Measurements from ENCODE around the gene F7.
"Not testable (repeated sequence)": the region's sequence is repeated elsewhere in the genome, so short reads cannot be mapped to it uniquely, and the experiment has no call there.

The F7 gene

DNA sequence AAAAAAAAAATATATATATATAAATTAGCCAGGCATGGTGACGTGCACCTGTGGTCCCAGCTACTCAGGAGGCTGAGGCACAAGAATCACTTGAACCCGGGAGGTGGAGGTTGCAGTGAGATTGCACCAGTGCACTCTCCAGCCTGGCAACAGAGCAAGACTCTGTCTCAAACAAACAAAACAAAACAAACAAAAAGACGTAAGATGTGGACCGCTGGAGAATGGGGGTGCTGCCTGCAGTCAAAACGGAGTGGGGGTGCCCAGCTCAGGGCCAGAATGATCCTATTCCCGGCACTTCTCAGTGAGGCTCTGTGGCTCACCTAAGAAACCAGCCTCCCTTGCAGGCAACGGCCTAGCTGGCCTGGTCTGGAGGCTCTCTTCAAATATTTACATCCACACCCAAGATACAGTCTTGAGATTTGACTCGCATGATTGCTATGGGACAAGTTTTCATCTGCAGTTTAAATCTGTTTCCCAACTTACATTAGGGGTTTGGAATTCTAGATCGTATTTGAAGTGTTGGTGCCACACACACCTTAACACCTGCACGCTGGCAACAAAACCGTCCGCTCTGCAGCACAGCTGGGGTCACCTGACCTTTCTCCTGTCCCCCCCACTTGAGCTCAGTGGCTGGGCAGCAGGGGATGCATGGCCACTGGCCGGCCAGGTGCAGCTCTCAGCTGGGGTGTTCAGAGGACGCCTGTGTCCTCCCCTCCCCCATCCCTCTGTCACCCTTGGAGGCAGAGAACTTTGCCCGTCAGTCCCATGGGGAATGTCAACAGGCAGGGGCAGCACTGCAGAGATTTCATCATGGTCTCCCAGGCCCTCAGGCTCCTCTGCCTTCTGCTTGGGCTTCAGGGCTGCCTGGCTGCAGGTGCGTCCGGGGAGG is at the start of gene F7:
Gene F7, plus strand, starts transcription at position 760 of the 889 bp plus-strand sequence. Its CDS starts 51 bp downstream, at position 811.
- in situ Hi-C loops (cut with MboI; ENCODE audit: low sequenced_read_pairs), result no loop called here

GRCh38 chr13:113057084-113057483 is 48.5 kb upstream of the F7 start:
- in situ Hi-C loops (cut with MboI; ENCODE audit: low sequenced_read_pairs), result no loop called here

GRCh38 chr13:113057559-113057958 is 48.0 kb upstream of the F7 start:
- in situ Hi-C loops (cut with MboI; ENCODE audit: low sequenced_read_pairs), result not testable (repeated sequence)

DNA sequence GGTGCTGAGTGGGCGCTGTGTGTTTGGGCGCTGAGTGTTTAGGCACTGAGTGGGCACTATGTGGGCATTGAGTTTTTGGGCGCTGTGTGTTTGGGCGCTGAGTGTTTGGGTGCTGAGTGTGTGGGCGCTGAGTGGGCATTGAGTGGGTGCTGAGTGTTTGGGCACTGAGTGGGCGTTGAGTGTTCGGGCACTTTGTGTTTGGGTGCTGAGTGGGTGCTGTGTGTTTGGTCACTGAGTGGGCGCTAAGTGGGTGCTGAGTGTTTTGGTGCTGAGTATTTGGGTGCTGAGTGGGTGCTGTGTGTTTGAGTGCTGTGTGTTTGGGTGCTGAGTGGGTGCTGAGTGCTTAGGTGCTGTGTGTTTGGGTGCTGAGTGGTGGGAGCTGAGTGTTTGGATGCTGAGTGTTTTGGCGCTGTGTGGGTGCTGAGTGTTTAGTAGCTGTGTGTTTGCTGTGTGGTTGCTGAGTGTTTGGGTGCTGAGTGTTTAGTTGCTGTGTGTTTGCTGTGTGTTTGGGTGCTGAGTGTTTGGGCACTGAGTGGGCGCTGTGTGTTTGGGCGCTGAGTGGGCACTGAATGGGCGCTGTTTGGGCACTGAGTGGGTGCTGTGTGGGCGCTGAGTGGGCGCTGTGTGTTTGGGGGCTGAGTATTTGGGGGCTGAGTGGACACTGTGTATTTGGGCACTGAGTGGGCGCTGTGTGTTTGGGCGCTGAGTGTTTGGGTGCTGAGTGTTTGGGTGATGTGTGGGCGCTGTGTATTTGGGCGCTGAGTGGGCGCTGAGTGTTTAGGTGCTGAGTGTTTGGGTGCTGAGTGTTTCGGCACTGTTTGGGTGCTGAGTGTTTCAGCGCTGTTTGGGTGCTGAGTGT is 47.2 kb upstream of the F7 start:
- in situ Hi-C loops (cut with MboI; ENCODE audit: low sequenced_read_pairs), result no loop called here

- in situ Hi-C loops (cut with MboI; ENCODE audit: low sequenced_read_pairs), result no loop called here
These were observed 46.4 kb upstream of the F7 start for GRCh38 chr13:113058988-113059850.

- in situ Hi-C loops (cut with MboI; ENCODE audit: low sequenced_read_pairs), result no loop called here
These were observed 45.7 kb upstream of the F7 start for GRCh38 chr13:113059891-113060290.

- in situ Hi-C loops (cut with MboI; ENCODE audit: low sequenced_read_pairs), result no loop called here
These were observed 44.9 kb upstream of the F7 start for GRCh38 chr13:113060557-113061270.

GRCh38 chr13:113061271-113061625 is 44.3 kb upstream of the F7 start:
- in situ Hi-C loops (cut with MboI; ENCODE audit: low sequenced_read_pairs), result no loop called here

DNA sequence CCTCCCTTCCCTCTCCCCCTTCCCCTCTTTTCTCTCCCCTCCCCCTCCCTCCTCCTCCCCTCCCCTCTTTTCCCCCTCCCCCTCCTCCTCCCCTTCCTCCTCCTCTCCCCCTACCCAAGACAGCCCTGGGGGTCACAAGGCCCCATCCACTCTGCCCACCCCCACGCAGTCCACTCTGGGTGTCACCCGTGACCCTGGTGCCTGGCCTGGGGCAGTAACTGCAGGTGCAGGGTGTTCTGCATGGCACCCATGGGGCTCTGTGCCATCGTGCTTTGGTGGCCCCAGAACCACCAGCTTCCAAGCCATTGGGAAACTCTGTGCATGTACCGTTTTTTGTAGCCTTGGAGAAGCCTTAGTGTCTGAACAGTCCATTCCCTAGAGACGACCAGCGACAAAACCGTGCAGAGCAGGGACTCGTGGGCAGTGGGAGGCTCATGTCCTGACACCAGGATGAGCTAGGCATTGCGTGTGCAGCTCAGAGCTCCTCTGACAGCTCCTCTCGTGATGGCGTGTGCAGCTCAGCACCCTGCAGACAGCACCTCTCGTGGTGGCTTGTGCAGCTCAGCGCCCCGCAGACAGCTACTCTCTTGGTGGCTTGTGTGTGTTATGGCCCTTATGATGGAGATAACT is 43.7 kb upstream of the F7 start:
- in situ Hi-C loops (cut with MboI; ENCODE audit: low sequenced_read_pairs), result no loop called here

- in situ Hi-C loops (cut with MboI; ENCODE audit: low sequenced_read_pairs), result no loop called here
These were observed 42.9 kb upstream of the F7 start for GRCh38 chr13:113062691-113063090.

GRCh38 chr13:113063091-113063491 is 42.5 kb upstream of the F7 start:
- in situ Hi-C loops (cut with MboI; ENCODE audit: low sequenced_read_pairs), result no loop called here

- in situ Hi-C loops (cut with MboI; ENCODE audit: low sequenced_read_pairs), result no loop called here
These were observed 41.5 kb upstream of the F7 start for GRCh38 chr13:113064000-113064533.

- in situ Hi-C loops (cut with MboI; ENCODE audit: low sequenced_read_pairs), result no loop called here
These were observed 40.8 kb upstream of the F7 start for GRCh38 chr13:113064534-113065405.

DNA sequence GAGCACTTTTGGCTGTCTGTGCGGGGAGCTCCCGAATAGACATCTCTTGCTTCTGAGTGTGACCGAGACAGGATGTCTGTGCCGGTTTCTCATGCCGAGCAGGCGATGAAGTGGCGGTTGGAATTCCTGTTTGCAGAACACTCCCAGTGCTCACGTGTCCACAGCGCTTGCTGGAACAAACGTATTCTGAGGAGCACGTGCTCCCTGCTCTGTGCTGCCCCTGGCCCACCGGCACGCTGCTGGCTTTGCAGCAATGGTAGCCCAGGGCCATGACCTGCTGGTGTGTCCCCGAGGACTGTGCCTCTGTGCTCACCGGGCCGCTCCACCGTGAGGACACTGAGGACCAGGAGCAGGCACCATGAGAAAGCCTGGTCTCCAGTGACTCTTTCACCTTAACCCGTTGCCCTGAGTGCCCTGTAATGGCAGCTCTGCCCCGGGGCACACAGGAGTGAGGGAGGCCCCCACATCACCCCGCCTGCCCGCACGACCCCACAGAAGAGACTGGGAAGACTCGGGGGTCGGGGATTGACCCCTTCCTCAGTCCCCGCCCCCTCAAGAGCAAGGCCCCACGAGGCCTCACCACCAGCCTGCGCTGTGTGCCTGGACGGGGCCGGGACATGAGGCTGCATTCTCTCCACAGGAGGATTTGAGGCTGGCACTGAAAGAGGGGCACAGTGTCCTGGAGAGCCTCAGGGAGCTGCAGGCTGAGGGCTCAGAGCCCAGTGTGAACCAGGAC is 40.0 kb upstream of the F7 start:
- in situ Hi-C loops (cut with MboI; ENCODE audit: low sequenced_read_pairs), result no loop called here

GRCh38 chr13:113066142-113066455 is 39.5 kb upstream of the F7 start:
- in situ Hi-C loops (cut with MboI; ENCODE audit: low sequenced_read_pairs), result no loop called here

DNA sequence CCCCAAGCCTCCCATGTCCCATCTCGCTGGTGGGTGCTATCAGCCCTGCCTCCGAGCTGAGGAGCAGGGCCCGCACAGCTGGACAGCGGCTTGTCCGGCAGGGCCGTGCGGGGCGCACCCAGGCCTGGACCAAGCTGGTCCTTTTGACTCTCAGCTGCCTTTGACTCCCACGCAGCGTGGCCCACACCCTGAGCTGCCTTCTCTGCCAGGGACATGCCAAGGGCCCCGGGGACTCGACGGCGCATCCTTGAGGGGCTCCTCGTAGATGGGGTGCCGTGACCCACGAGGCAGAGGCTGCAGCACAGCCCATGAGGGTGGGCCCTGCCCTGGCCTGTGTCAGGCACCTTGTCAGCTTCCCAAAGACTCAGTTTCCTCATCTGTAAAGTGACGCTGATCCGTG is 38.8 kb upstream of the F7 start:
- in situ Hi-C loops (cut with MboI; ENCODE audit: low sequenced_read_pairs), result no loop called here

DNA sequence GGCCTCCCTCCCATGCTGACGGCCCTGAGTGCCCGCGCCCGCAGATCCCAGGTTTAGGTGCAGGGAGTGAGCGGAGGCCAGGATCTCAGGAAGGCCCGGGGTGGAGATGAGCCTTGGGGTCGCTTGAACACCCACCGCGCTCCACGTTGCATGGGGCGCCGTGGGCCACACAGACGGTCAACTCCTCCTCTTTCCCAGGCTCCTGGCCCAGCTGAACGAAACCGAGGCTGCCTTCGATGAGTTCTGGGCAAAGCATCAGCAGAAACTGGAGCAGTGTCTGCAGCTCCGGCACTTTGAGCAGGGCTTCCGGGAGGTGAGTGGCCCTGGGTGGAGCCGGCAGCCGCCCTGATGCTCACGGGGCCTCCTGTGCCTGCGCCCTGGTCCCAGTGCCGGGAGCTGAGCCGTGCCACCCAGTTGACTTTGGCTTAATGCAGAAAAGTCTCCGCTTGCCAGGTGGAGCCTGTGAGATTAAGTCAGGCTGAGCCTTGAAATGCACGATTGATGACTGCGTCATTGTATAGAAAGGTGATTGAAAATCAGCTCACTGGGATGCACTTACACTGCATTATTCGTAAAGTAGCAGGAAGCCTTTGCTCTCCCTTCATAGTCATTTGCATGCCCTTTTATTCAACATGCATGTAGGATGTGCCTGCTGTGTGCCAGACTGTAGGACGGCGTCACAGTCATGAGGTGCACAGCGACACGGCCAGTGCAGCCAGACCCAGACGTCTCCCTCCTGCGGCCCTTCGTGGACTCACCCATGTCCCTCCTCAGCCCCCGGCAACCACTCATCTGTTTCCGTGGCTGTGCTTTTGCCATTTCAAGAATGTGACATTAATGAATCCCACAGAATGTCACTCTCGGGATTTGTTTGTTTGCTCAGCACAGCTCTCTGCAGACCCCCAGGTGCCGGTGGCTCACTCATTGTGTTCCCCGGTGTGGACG is 35.5 kb upstream of the F7 start:
- in situ Hi-C loops (cut with MboI; ENCODE audit: low sequenced_read_pairs), result no loop called here

Data from hTERT RPE-1 (cell line).